GM18526 (cell line): ENCODE measurements around the gene TMEM256.

ENCODE experiments used
- POLR2A ChIP-seq: IDR thresholded peaks from 3 replicates; pipeline ENCODE4 v1.6.1; 2011; ENCODE audit not compliant: insufficient read length; ENCODE audit errors: extremely low read depth

Gene TMEM256

DNA sequence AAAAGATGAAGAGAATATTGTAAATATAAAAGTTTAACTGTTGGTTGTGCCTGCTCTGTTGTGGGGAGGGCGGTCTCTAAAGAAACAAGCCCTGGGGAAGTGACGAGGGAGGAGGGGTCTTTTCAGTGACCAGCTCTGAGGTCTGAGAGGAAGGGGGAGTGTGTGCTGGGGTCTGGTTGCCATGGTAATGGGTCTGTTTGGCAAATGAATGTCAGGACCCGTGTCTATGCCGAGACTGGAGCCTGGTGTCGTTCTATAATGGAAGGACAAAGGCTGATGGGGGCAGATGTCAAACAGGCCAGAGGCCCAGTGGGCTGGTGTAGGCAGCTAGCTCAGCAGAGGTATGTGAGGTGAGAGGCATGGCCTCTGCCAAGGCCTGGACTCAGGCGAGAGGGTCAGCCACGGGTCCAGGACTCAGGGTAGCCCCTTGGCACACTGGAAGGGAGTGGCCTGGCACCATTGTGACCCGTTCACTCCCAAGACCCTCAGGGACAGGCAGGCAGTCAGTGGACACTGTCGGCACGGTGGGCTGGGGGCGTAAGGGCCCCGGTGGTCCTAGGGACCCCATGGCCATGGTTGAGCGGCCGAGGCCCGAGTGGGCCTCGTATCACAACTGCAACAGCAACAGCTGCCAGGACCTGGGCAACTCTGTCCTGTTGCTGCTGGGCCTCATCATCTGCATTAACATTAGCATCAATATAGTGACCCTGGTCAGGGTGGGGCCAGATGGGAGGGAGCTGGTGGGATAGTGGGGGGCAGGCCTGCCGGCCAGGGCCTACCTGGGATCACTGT lies 16.1 kb upstream of the TMEM256 start, which contains the start of gene SPEM1:
SPEM1 (plus strand) TSS at position 506 of the 792 bp plus-strand sequence; CDS start at position 567, 61 bp downstream.
- no peak for TF ChIP-seq POLR2A

DNA sequence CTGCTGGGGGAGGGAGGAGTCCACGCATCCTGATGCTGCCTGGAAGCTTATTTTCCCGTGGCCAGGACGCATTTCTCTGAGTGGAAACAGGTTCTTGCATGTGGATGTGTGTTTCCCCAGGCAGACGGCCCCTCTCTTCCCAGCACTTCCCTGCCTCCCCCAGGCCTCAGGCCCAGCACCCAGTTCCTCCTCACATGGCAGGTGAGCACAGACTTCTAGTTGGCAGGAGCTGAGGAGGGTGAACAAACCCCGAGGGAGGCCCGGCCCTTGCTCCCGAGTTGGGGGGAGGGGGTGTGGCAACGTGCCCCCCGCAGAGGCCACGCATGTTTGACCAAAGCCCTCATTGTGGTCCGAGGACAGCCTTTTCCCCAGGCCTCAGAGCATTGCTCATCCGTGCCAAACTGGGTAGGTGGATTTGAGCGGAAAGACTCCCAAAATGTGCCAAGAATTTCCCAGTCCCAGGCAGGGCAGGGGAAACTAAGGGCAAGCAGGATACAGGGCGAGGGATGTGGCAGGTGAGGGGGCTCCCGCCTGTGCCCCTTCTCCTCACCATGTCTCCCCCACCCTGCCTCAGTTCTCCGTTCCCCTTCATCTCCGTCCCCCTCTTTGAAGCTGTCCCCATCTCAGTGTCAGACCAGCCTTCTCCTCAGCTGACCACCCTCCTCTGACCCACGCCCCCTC lies 14.7 kb upstream of the TMEM256 start:
- TF ChIP-seq POLR2A: no peak

DNA sequence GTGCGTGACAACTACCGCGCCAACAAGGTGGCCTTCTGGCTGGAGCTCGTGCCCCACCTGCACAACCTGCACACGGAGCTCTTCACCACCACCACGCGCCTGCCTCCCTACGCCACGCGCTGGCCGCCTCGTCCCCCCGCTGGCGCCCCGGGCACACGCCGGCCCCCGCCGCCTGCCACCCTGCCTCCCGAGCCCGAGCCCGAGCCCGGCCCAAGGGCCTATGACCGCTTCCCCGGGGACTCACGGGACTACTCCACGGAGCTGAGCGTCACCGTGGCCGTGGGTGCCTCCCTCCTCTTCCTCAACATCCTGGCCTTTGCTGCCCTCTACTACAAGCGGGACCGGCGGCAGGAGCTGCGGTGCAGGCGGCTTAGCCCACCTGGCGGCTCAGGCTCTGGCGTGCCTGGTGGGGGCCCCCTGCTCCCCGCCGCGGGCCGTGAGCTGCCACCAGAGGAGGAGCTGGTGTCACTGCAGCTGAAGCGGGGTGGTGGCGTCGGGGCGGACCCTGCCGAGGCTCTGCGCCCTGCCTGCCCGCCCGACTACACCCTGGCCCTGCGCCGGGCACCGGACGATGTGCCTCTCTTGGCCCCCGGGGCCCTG lies 13.3 kb upstream of the TMEM256 start:
- no peak for TF ChIP-seq POLR2A

DNA sequence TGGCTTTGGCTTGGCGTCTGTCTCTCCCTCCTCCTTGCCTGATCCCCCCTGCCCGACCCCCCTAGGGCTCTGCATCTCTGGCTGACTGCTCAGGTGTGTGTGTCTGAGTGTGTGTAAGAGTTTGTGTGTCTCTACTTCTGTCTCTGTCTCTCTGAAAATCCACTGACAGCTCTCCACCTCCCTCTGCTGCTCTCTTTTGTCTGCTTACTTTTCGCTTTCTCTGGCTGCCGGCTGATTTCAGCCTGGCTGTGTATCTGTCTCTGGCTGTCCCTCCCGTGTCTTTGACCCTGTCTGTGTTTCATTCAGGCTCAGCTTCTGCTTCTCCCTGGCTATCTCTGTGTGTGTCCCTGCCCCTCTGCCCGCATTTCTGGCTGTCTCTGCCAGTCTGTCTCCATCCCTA lies 12.4 kb upstream of the TMEM256 start:
- no peak for TF ChIP-seq POLR2A

DNA sequence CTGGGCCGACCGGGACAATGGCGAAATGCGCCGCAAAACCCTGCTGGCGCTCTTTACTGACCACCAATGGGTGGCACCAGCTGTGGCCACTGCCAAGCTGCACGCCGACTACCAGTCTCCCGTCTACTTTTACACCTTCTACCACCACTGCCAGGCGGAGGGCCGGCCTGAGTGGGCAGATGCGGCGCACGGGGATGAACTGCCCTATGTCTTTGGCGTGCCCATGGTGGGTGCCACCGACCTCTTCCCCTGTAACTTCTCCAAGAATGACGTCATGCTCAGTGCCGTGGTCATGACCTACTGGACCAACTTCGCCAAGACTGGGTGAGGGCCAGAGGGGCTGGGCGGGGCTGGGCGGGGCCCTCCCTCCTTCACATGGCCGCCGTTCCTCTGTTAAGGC lies 11.9 kb upstream of the TMEM256 start:
- no peak for TF ChIP-seq POLR2A

DNA sequence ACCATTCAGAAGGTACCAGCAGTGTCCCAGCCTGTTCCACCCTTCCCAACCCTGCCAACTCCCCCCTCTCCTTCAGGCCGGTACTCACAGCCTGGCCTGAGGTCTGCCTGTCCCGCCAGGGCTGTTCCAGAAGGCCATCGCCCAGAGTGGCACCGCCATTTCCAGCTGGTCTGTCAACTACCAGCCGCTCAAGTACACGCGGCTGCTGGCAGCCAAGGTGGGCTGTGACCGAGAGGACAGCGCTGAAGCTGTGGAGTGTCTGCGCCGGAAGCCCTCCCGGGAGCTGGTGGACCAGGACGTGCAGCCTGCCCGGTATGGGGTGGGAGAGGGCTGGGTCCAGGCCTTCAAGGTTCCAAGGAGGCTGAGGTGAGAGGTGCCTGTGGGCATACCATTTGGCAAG lies 10.9 kb upstream of the TMEM256 start:
- no peak for TF ChIP-seq POLR2A

DNA sequence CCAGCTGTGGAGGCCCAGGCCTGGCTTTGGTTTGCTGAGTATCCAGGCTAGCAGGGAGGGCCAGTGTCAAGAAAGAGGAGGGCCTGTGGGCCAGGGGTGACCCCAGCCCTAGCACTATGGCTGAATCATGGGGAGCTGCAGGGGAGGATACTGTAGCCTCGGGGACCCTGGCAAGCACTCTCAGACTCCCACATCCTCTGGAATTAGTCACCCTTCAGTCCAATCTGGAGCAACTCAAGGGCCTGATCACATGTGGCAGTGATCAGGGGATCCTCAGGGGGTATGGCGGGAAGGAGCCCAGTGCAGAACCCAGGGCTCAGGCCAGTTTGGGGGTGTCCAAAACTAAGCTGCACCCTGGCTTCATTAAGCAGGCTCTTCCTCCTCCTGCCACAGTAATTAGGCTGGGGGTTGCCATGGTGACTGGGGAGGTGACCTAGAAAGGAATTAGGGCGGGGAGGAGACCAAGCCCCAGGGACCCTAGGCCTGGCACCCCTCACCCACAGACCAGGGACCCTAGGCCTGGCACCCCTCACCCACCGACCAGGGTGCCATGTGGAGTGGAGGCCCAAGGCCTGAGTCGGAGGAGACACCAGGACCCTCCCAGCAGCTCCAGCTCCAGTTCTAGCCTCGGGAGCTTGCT lies 9.6 kb upstream of the TMEM256 start:
- TF ChIP-seq POLR2A: no peak

DNA sequence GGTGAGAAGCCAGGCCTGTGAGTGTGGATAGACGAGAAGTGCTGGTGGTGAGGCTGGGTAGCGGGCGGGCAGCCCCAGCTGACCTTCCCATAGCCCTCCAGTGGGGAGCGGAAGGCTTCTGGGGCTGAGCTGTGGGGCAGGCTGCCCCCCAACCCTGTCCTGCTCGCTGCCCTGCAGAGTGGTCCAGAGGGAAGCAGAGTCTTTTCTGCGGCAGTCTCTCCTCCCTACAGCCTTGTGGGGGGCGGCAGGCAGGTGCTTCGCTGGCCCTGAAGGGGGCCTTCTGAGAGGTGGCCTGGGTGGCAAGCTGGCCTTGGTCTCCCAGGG lies 7.5 kb upstream of the TMEM256 start:
- TF ChIP-seq POLR2A: no peak

DNA sequence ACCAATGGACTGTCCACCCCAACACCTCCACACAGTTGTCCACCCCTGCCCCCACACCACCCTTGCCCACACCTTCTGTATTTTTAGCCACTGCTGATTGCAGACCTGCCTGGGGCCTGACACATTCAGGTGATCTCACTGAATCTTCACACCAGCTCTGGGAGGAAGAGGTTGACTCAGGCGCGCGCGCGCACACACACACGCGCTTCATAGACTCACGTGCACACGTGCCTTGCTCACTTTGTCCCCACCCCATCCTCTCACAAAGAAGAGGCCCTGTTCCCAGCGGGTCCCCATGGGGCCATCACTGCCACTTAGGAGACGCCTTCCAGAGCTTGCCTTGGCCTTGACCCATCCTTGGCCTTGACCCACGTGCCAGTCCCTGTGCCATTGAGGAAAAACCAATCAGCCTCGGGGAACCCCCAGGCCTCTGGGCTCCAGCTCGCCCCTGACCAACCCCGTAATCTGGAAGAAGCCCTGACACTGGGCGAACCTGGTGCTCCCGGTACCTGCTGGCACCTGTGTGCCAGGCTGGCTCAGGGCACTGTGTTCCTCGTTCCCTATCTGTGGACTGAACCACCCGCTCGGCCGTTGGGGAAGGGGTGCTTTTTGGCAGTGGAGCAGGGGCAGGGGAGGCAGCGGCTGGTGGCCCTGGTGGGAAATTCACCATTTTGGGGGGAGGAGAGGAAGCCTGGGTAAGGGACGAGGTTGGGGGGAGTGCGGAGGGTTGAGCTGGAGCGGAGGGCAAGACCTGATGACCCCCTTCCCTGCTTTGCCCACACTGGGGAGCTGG lies 6.9 kb upstream of the TMEM256 start:
- no peak for TF ChIP-seq POLR2A

DNA sequence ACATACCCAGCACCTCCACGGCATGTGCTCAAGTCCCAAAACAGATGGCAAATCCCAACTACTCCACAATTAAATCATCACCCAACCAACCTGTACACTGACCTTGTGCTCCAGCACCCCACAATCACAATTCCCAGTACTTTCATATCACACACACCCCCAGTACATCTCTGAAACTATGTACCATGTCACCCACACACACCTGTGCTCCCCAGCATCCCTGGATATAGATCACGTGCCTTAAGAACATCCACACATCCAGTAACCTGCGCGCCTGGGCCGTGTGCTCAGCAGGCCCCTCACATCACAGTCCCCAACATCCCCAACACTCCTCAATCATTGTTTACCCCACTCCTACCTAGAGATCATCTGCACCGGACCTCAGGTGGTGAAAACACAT lies 5.8 kb upstream of the TMEM256 start:
- no peak for TF ChIP-seq POLR2A

DNA sequence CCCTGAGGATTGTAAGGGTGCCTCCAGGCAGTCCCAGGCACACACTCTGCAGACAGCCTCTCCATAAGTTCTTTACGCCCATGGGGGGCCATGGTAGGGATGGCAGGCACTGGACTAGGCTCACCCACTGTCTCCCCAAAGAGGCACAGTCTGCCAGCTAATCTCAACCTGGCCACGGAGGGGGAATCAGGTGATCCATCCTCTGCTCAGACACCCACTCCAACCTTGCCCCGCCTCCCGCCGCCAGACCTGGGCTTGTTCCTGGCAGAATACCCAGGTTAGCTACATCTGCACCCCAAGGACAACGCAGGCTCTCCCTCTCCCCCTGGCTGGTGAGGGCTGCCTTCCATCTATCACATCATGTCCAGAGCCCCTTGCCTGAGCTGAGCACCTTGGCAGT lies 5.0 kb upstream of the TMEM256 start:
- TF ChIP-seq POLR2A: no peak

DNA sequence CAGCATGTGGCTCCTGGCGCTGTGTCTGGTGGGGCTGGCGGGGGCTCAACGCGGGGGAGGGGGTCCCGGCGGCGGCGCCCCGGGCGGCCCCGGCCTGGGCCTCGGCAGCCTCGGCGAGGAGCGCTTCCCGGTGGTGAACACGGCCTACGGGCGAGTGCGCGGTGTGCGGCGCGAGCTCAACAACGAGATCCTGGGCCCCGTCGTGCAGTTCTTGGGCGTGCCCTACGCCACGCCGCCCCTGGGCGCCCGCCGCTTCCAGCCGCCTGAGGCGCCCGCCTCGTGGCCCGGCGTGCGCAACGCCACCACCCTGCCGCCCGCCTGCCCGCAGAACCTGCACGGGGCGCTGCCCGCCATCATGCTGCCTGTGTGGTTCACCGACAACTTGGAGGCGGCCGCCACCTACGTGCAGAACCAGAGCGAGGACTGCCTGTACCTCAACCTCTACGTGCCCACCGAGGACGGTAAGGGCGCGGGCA lies 4.4 kb upstream of the TMEM256 start:
- TF ChIP-seq POLR2A: no peak

DNA sequence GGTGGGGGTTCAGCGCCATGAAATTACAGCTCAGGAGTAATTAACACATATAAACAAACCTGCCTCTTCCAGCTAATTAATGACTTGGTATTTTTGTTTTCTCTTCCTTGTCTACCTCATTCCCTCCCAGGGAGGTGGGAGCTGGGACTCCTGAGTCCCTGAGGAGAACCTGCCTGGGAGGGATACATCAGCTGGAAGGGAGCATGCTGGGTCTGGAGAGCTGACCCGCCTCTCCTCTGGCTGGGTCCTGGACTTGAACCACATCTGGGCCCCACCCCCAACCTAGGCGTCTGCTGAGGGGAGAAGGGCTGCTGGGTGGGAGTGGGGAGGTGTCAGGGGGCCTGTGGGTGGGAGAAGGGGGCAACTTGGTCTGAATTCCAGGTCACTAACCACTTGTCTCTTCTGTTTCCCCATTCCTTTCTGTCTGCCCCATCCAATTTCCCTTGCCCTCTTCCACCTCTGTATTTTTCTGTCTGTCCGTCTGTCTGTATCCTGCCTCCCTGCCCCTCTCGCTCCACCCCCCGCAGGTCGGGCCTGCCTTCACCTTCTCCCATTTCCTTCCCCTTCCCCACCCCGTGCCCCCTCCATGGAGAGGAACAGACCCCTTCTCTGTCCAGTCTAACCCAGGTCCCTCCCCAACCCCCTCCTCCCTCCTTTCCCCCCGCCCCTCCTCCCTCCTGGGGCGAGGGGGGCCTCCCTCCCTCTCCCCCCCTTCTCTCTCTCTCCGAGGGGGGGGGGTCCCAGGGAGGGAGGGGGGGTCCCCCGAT lies 3.8 kb upstream of the TMEM256 start, which contains the start of gene NLGN2:
NLGN2 (plus strand) TSS at position 361 of the 767 bp plus-strand sequence. CDS start 411 bp downstream, outside the sequence.
- TF ChIP-seq POLR2A: no peak

DNA sequence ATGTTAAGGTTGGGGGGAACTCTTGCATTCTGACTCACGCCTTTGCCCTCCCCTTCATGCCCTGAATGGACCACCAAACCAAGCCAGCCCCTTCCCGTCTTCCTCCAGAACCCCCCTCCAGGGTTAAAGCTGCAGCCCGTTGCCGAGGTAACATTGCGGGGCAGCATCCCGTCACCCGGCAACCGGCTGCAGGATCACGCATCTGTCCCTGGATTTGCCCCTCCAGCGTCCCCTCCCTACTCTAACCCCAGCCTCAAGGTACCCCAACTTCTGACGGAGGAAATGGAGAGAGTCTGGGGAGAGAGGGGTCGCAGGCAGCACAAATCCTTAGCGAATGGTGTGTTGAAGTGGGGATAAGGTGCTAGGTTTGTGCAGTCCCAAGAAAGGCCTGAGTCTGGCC lies 3.2 kb upstream of the TMEM256 start:
- TF ChIP-seq POLR2A: no peak
